Esophagus muscularis mucosa (tissue), 4 donors: ENCODE results near the gene MAGEF1. TPM values are rescaled to one million over a fixed set of nuclear protein-coding genes. Genes with fewer than 3 reads are reported as not detected.

ENCODE experiments used
- DNase-seq: peaks from one replicate; pipeline ENCODE4 v3.0.0-alpha.2; 2017; ENCODE audit errors: extremely low spot score
- H3K27ac ChIP-seq, 4 donors: fragments of 200-600 bp; sonication (generic); replicated peaks in 1 of 4; 1 replicate in 3 of 4; 2 replicates in 1 of 4; pipeline ENCODE4 v1.5.1; 2016 to 2019; ENCODE audit warnings: mild to moderate bottlenecking in 1 of 4
- H3K27me3 ChIP-seq, 4 donors: fragments of 200-600 bp; sonication (generic); one replicate each; pipeline versions ENCODE4 v1.5.1 to v1.6.0; 2016 to 2019
- H3K36me3 ChIP-seq, 4 donors: fragments of 200-600 bp; sonication (generic); one replicate each; pipeline ENCODE4 v1.5.1; 2016 to 2019
- H3K4me1 ChIP-seq, 4 donors: fragments of 200-600 bp; sonication (generic); one replicate each; pipeline ENCODE4 v1.5.1; 2016 to 2019
- H3K4me3 ChIP-seq, 4 donors: fragments of 200-600 bp; sonication (generic); 1 replicate in 2 of 4; 2 replicates in 2 of 4; pipeline ENCODE4 v1.5.1; 2016 to 2019; ENCODE audit warnings: mild to moderate bottlenecking in 4 of 4, moderate library complexity in 1 of 4
- H3K9me3 ChIP-seq, 4 donors: fragments of 200-600 bp; sonication (generic); 1 replicate in 3 of 4; 2 replicates in 1 of 4; pipeline ENCODE4 v1.5.1; 2016 to 2019
- CTCF ChIP-seq, 3 experiments: fragments of 200-600 bp in 2 of 3; fragments of 450-650 bp in 1 of 3; sonication (generic) in 2 of 3; IDR thresholded peaks; one replicate each; pipeline ENCODE4 v1.5.1; 2017 to 2019; ENCODE audit warnings: antibody characterized with exemption in 3 of 3, mild to moderate bottlenecking in 2 of 3, moderate library complexity in 1 of 3
- EP300 ChIP-seq: sonication (generic); formaldehyde crosslinking; IDR thresholded peaks from one replicate; pipeline ENCODE4 v1.6.1; 2017; ENCODE audit warnings: antibody characterized with exemption
- POLR2A ChIP-seq: fragments of 450-650 bp; IDR thresholded peaks from one replicate; pipeline ENCODE4 v1.6.1; 2017; ENCODE audit warnings: antibody characterized with exemption, moderate library complexity, mild to moderate bottlenecking, low read depth
- POLR2AphosphoS5 ChIP-seq, 2 donors: sonication (generic); formaldehyde crosslinking; IDR thresholded peaks; one replicate each; pipeline ENCODE4 v1.6.1; 2017; ENCODE audit warnings: antibody characterized with exemption in 2 of 2
- WGBS: methylation state at CpG from one replicate; pipeline ENCODE4 v1.1.5; 2018; 5-methylcytosine and 5-hydroxymethylcytosine counted together
- intact Hi-C: fragments of 100-400 bp; cut with DNase I; formaldehyde crosslinking; loops from one replicate; pipeline ENCODE4 v1.15.1; 2023
- total RNA-seq, 4 donors: library from RNA; depleted of rRNA; stranded (reverse); fragments of >200 nt; gene quantifications; one replicate each; pipeline versions ENCODE4 v1.1.0 to v1.2.1, GENCODE V29; 2016

MAGEF1 gene
- total RNA-seq, 4 donors from 2014 or later, result 23.5 to 50.9 (median 34.1) TPM

GRCh38 chr3:184672977-184673870 is 38.6 kb downstream of the MAGEF1 start:
- H3K4me3 ChIP-seq, result no peak overlapping the region
- intact Hi-C loops, result no loop called here
- TF ChIP-seq CTCF (IDR thresholded peaks at IDR 0.05), result no peak
- TF ChIP-seq POLR2AphosphoS5 (IDR thresholded peaks at IDR 0.05), result no peak
- TF ChIP-seq EP300, result no peak
- no peak for TF ChIP-seq POLR2A
- WGBS, result 82% methylated on average over 15 of the region's 16 CpGs
- H3K27ac ChIP-seq, result peak overlapping the region in 1 of 4 donors; percentile 16
- peaks cover 0 to 12% (median 10%) of the 10 kb centered on the region in 4 donors for H3K4me1 ChIP-seq
- no peaks in the 10 kb centered on the region for H3K27me3 ChIP-seq
- H3K9me3 ChIP-seq, result no peaks in the 10 kb centered on the region
- H3K36me3 ChIP-seq, result no peaks in the 10 kb centered on the region
- DNase-seq, result no peak

- peaks cover 0 to 3% (median 1%) of the 10 kb centered on the region in 4 donors for H3K4me1 ChIP-seq
- H3K4me3 ChIP-seq, result no peak overlapping the region
- H3K27ac ChIP-seq, result no peak overlapping the region
- WGBS, result 92% methylated on average over 9 of the region's 9 CpGs
- no peaks in the 10 kb centered on the region for H3K9me3 ChIP-seq
- TF ChIP-seq POLR2A (no peak), CTCF (IDR thresholded peaks at IDR 0.05) (no peak), POLR2AphosphoS5 (IDR thresholded peaks at IDR 0.05) (no peak), EP300 (no peak)
- no peaks in the 10 kb centered on the region for H3K36me3 ChIP-seq
- intact Hi-C loops, result no loop called here
- no peaks in the 10 kb centered on the region for H3K27me3 ChIP-seq
- DNase-seq, result no peak
Observed at GRCh38 chr3:184672335-184672734, 39.5 kb downstream of the MAGEF1 start.

GRCh38 chr3:184670091-184670602 is 41.7 kb downstream of the MAGEF1 start:
- Histone ChIP-seq H3K27ac (no peak overlapping the region), H3K4me1 (no peaks in the 10 kb centered on the region), H3K9me3 (no peaks in the 10 kb centered on the region), H3K27me3 (no peaks in the 10 kb centered on the region), H3K4me3 (no peak overlapping the region), H3K36me3 (no peaks in the 10 kb centered on the region)
- TF ChIP-seq CTCF (IDR thresholded peaks at IDR 0.05), result no peak
- TF ChIP-seq POLR2A, result no peak
- 95% methylated on average over 11 of the region's 11 CpGs for WGBS
- no peak for DNase-seq
- intact Hi-C loops, result no loop called here

GRCh38 chr3:184669578-184669977 is 42.3 kb downstream of the MAGEF1 start:
- Histone ChIP-seq H3K4me3 (no peak overlapping the region), H3K4me1 (no peaks in the 10 kb centered on the region), H3K36me3 (no peaks in the 10 kb centered on the region), H3K27me3 (no peaks in the 10 kb centered on the region), H3K9me3 (no peaks in the 10 kb centered on the region), H3K27ac (no peak overlapping the region)
- no peak for DNase-seq
- WGBS, result 74% methylated on average over 7 of the region's 7 CpGs
- TF ChIP-seq EP300 (no peak), CTCF (IDR thresholded peaks at IDR 0.05) (no peak), POLR2A (no peak)
- intact Hi-C loops, result no loop called here
